Astrocyte (in vitro differentiated cells and primary cell): ENCODE results near the gene KCNQ5.

Experiments used
- EZH2 ChIP-seq: IDR thresholded peaks from 2 replicates; pipeline ENCODE4 v1.6.1; 2012; ENCODE audit warnings: mild to moderate bottlenecking, low read length, inconsistent platforms; ENCODE audit not compliant: insufficient read depth
- TF ChIP-seq, protein P1 (sequence below): IDR thresholded peaks from 2 replicates; pipeline ENCODE4 v1.5.1; 2011; ENCODE audit warnings: low read depth, mild to moderate bottlenecking, inconsistent platforms, low read length, moderate library complexity; ENCODE audit not compliant: insufficient read depth

DNA sequence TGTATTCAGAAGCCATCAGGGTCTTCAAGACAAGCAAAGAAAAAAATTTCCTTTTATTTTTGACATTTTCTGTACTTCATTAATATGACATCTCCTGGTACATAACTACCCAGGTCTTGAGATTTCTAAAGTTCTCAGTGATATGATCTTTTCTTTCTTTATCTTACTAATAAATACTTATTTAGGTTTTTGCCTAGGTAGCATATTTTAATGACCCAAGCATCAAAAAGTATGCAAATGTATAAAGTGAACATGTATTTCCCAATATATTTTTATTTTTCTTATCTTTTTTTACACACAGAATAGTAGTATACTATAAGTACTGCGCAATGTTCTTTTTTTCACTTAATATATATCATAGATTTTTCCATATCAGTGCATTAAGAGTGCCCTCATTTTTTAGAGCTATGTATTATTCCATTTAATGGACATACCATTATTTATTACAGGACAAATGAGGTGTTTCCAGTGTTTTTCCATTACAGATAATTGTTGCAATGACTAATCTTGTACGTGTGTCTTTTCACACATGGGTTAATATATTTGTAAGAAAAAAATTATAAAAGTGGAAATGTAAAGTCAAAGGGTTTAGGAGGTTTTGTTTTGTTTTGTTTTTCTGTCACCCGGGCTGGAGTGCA lies 107.0 kb downstream of the KCNQ5 start:
- TF ChIP-seq, protein P1, sequence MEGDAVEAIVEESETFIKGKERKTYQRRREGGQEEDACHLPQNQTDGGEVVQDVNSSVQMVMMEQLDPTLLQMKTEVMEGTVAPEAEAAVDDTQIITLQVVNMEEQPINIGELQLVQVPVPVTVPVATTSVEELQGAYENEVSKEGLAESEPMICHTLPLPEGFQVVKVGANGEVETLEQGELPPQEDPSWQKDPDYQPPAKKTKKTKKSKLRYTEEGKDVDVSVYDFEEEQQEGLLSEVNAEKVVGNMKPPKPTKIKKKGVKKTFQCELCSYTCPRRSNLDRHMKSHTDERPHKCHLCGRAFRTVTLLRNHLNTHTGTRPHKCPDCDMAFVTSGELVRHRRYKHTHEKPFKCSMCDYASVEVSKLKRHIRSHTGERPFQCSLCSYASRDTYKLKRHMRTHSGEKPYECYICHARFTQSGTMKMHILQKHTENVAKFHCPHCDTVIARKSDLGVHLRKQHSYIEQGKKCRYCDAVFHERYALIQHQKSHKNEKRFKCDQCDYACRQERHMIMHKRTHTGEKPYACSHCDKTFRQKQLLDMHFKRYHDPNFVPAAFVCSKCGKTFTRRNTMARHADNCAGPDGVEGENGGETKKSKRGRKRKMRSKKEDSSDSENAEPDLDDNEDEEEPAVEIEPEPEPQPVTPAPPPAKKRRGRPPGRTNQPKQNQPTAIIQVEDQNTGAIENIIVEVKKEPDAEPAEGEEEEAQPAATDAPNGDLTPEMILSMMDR: no peak
- TF ChIP-seq EZH2: no peak
